Epithelial cell of prostate (primary cell): ENCODE data around the gene RTP3.
"Not testable (repeated sequence)": the region's sequence is repeated elsewhere in the genome, so short reads cannot be mapped to it uniquely, and the experiment has no call there.

Experiments
- DNase-seq: peaks from one replicate; pipeline ENCODE4 v3.0.0-alpha.2; 2011; ENCODE audit warnings: low read depth, low spot score
- H3K27ac ChIP-seq: fragments of 450-650 bp; 2 replicates; pipeline ENCODE4 v1.5.1; 2017; ENCODE audit warnings: mild to moderate bottlenecking

RTP3 gene

GRCh38 chr3:46489875-46490274 is 7.9 kb upstream of the RTP3 start:
- no peak for DNase-seq

GRCh38 chr3:46490338-46491084 is 7.3 kb upstream of the RTP3 start:
- DNase-seq: no peak
- H3K27ac ChIP-seq: no peak overlapping the region

More at GRCh38 chr3:46489875-46490274, 7.9 kb upstream of the RTP3 start:
- H3K27ac ChIP-seq: no peak overlapping the region

- no peak overlapping the region for H3K27ac ChIP-seq
- DNase-seq: no peak
Observed at GRCh38 chr3:46491089-46492070, 6.4 kb upstream of the RTP3 start.

- no peak for DNase-seq
- H3K27ac ChIP-seq: no peak overlapping the region
Observed at GRCh38 chr3:46492890-46493547, 4.8 kb upstream of the RTP3 start.

- not testable (repeated sequence) for DNase-seq, H3K27ac ChIP-seq
Observed at GRCh38 chr3:46494491-46494890, 3.3 kb upstream of the RTP3 start.

- H3K27ac ChIP-seq: peak overlapping the region; percentile 37
- DNase-seq: no peak
Observed at GRCh38 chr3:46495901-46496456, 1.8 kb upstream of the RTP3 start.

GRCh38 chr3:46496746-46497555 is 825 bp upstream of the RTP3 start:
- no peak overlapping the region for H3K27ac ChIP-seq
- DNase-seq: no peak

- no peak for DNase-seq
- H3K27ac ChIP-seq: no peak overlapping the region
Observed at GRCh38 chr3:46498916-46499519, 1.2 kb downstream of the RTP3 start.

- H3K27ac ChIP-seq: no peak overlapping the region
- no peak for DNase-seq
Observed at GRCh38 chr3:46500656-46501635, 3.2 kb downstream of the RTP3 start.

- H3K27ac ChIP-seq: no peak overlapping the region
- no peak for DNase-seq
Observed at GRCh38 chr3:46501702-46502101, 3.9 kb downstream of the RTP3 start.

GRCh38 chr3:46503200-46503874 is 5.6 kb downstream of the RTP3 start:
- no peak overlapping the region for H3K27ac ChIP-seq
- no peak for DNase-seq

GRCh38 chr3:46504789-46505188 is 7.0 kb downstream of the RTP3 start:
- DNase-seq: no peak
- H3K27ac ChIP-seq: no peak overlapping the region

GRCh38 chr3:46505953-46506352 is 8.2 kb downstream of the RTP3 start:
- DNase-seq: no peak
- no peak overlapping the region for H3K27ac ChIP-seq

- no peak overlapping the region for H3K27ac ChIP-seq
- DNase-seq: no peak
Observed at GRCh38 chr3:46506526-46506925, 8.8 kb downstream of the RTP3 start.

GRCh38 chr3:46508850-46509591 is 11.2 kb downstream of the RTP3 start:
- no peak overlapping the region for H3K27ac ChIP-seq
- DNase-seq: no peak

GRCh38 chr3:46509661-46510187 is 11.9 kb downstream of the RTP3 start:
- DNase-seq: no peak

More at GRCh38 chr3:46509661-46510187, 11.9 kb downstream of the RTP3 start:
- no peak overlapping the region for H3K27ac ChIP-seq
